H9 (cell line): ENCODE measurements around the gene DIS3. TPM values are rescaled to one million over a fixed set of nuclear protein-coding genes. Genes with fewer than 3 reads are reported as not detected.
"Not testable (repeated sequence)": the region's sequence is repeated elsewhere in the genome, so short reads cannot be mapped to it uniquely, and the experiment has no call there.

Experiments used
- DNase-seq: peaks from one replicate; pipeline ENCODE4 v3.0.0-alpha.2; 2017
- H2AFZ ChIP-seq: one replicate; pipeline ENCODE4 v1.6.1; 2013; ENCODE audit warnings: mild to moderate bottlenecking, low read length, control low read depth, moderate library complexity
- H2AK5ac ChIP-seq: 2 replicates; pipeline ENCODE4 v1.6.1; 2013; ENCODE audit warnings: low read length, control low read depth, mixed read lengths; ENCODE audit not compliant: insufficient read length
- H2BK120ac ChIP-seq: one replicate; pipeline ENCODE4 v1.6.1; 2013; ENCODE audit warnings: low read depth, mild to moderate bottlenecking, low read length, control low read depth, inconsistent platforms; ENCODE audit not compliant: poor library complexity, severe bottlenecking
- H2BK12ac ChIP-seq: 2 replicates; pipeline ENCODE4 v1.6.1; 2013; ENCODE audit warnings: low read length, control low read depth, mixed read lengths, low read depth; ENCODE audit not compliant: insufficient read length
- H2BK15ac ChIP-seq: 2 replicates; pipeline ENCODE4 v1.6.1; 2013; ENCODE audit warnings: low read depth, low read length, control low read depth
- H2BK20ac ChIP-seq: one replicate; pipeline ENCODE4 v1.6.1; 2013; ENCODE audit warnings: low read depth, mild to moderate bottlenecking, low read length, control low read depth, inconsistent platforms; ENCODE audit not compliant: poor library complexity, severe bottlenecking
- H2BK5ac ChIP-seq: 2 replicates; pipeline ENCODE4 v1.6.1; 2013; ENCODE audit warnings: low read length, control low read depth, mixed read lengths; ENCODE audit not compliant: insufficient read length
- H3K14ac ChIP-seq: 2 replicates; pipeline ENCODE4 v1.6.1; 2013; ENCODE audit warnings: low read length, control low read depth; ENCODE audit not compliant: insufficient read depth
- H3K18ac ChIP-seq: 2 replicates; pipeline ENCODE4 v1.6.1; 2013; ENCODE audit warnings: low read depth, mild to moderate bottlenecking, mixed read lengths, low read length, control low read depth; ENCODE audit not compliant: insufficient read length
- H3K23ac ChIP-seq: 2 replicates; pipeline ENCODE4 v1.6.1; 2013; ENCODE audit warnings: low read length, control low read depth, mixed read lengths, low read depth; ENCODE audit not compliant: insufficient read length
- H3K23me2 ChIP-seq: 2 replicates; pipeline ENCODE4 v1.6.1; 2013; ENCODE audit warnings: low read depth, mild to moderate bottlenecking, mixed read lengths, low read length, control low read depth; ENCODE audit not compliant: insufficient read length, poor library complexity, severe bottlenecking
- H3K27ac ChIP-seq: 2 replicates; pipeline ENCODE4 v1.5.1; 2013; ENCODE audit warnings: low read length, control low read depth, mixed read lengths, low read depth; ENCODE audit not compliant: insufficient read length
- H3K27me3 ChIP-seq: 2 replicates; pipeline ENCODE4 v1.6.1; 2013; ENCODE audit warnings: low read length, control low read depth, inconsistent platforms; ENCODE audit not compliant: insufficient read depth
- H3K4ac ChIP-seq: 2 replicates; pipeline ENCODE4 v1.6.1; 2013; ENCODE audit warnings: low read depth, mild to moderate bottlenecking, control low read depth, inconsistent platforms, low read length, moderate library complexity
- H3K4me1 ChIP-seq: 2 replicates; pipeline ENCODE4 v1.6.1; 2013; ENCODE audit warnings: low read length, control low read depth, inconsistent platforms; ENCODE audit not compliant: insufficient read depth
- H3K4me2 ChIP-seq: 2 replicates; pipeline ENCODE4 v1.6.1; 2013; ENCODE audit warnings: low read length, control low read depth, mixed read lengths; ENCODE audit not compliant: insufficient read length, insufficient read depth
- H3K56ac ChIP-seq: 2 replicates; pipeline ENCODE4 v1.6.1; 2013; ENCODE audit warnings: low read depth, mild to moderate bottlenecking, mixed read lengths, low read length, control low read depth; ENCODE audit not compliant: insufficient read length
- H3K79me1 ChIP-seq: 2 replicates; pipeline ENCODE4 v1.6.1; 2013; ENCODE audit warnings: low read depth, mild to moderate bottlenecking, moderate library complexity, low read length, control low read depth, inconsistent platforms; ENCODE audit not compliant: insufficient read depth, poor library complexity, severe bottlenecking
- H3K79me2 ChIP-seq: 2 replicates; pipeline ENCODE4 v1.6.1; 2013; ENCODE audit warnings: low read length, control low read depth, inconsistent platforms; ENCODE audit not compliant: insufficient read depth
- H3K9ac ChIP-seq: 2 replicates; pipeline ENCODE4 v1.6.1; 2013; ENCODE audit warnings: low read length, control low read depth, mixed read lengths; ENCODE audit not compliant: insufficient read length; ENCODE audit errors: extremely low read depth
- H3K9me3 ChIP-seq: one replicate; pipeline ENCODE4 v1.6.1; 2013; ENCODE audit warnings: low read depth, low read length, inconsistent platforms; ENCODE audit not compliant: control insufficient read depth
- H3T11ph ChIP-seq: one replicate; pipeline ENCODE4 v1.6.1; 2013; ENCODE audit warnings: mild to moderate bottlenecking, low read length, control low read depth, inconsistent platforms
- H4K20me1 ChIP-seq: one replicate; pipeline ENCODE4 v1.6.1; 2013; ENCODE audit not compliant: control insufficient read depth, insufficient read length, insufficient read depth
- H4K5ac ChIP-seq: 2 replicates; pipeline ENCODE4 v1.6.1; 2013; ENCODE audit warnings: low read depth, mild to moderate bottlenecking, mixed read lengths, low read length, control low read depth; ENCODE audit not compliant: insufficient read length
- H4K8ac ChIP-seq: replicated peaks from 2 replicates; pipeline ENCODE4 v1.6.1; 2013; ENCODE audit warnings: low read length, control low read depth, mixed read lengths, low read depth; ENCODE audit not compliant: insufficient read length
- H4K91ac ChIP-seq: 2 replicates; pipeline ENCODE4 v1.6.1; 2013; ENCODE audit warnings: low read depth, mild to moderate bottlenecking, moderate library complexity, mixed read lengths, low read length, control low read depth; ENCODE audit not compliant: insufficient read length
- H3K27ac Mint-ChIP-seq, 3 experiments: 2 replicates in 2 of 3; 3 replicates in 1 of 3; pipeline ENCODE4 v1.8.0; 2020 to 2021; ENCODE audit warnings: mixed read lengths in 3 of 3, mild to moderate bottlenecking in 1 of 3, moderate library complexity in 1 of 3
- H3K27me3 Mint-ChIP-seq: 2 replicates; pipeline ENCODE4 v1.8.0; 2021; ENCODE audit warnings: low read depth, mild to moderate bottlenecking, moderate library complexity, mixed read lengths
- H3K36me3 Mint-ChIP-seq, 3 experiments: 2 replicates in 2 of 3; 3 replicates in 1 of 3; pipeline ENCODE4 v1.8.0; 2020 to 2021; ENCODE audit warnings: low read depth in 3 of 3, mixed read lengths in 3 of 3; ENCODE audit not compliant: insufficient read depth in 1 of 3
- H3K4me1 Mint-ChIP-seq, 2 experiments: 2 replicates each; pipeline ENCODE4 v1.8.0; 2020; ENCODE audit warnings: mixed read lengths in 2 of 2
- H3K4me3 Mint-ChIP-seq, 2 experiments: 2 replicates in 1 of 2; 3 replicates in 1 of 2; pipeline ENCODE4 v1.8.0; 2020 to 2021; ENCODE audit warnings: mild to moderate bottlenecking in 2 of 2, mixed read lengths in 2 of 2, moderate library complexity in 1 of 2
- H3K9me3 Mint-ChIP-seq, 2 experiments: 2 replicates in 1 of 2; 3 replicates in 1 of 2; pipeline ENCODE4 v1.8.0; 2020; ENCODE audit warnings: mild to moderate bottlenecking in 2 of 2, mixed read lengths in 2 of 2, moderate library complexity in 1 of 2
- CTCF ChIP-seq: fragments of 200-600 bp; sonication (generic); conservative IDR thresholded peaks from 3 replicates; pipeline ENCODE4 v1.8.0; 2021; ENCODE audit warnings: antibody characterized with exemption, mild to moderate bottlenecking
- WGBS: extraction: QIAGEN DNeasy Blood & Tissue Kit; methylation state at CpG from one replicate; pipeline ENCODE4 v1.1.7; 2013; ENCODE audit warnings: missing lambda C conversion rate, low lambda C conversion rate, mixed read lengths; ENCODE audit not compliant: insufficient read length; ENCODE audit errors: extremely low coverage; 5-methylcytosine and 5-hydroxymethylcytosine counted together
- total RNA-seq: library from RNA; stranded (reverse); gene quantifications from 2 replicates; pipeline ENCODE4 v1.2.1, GENCODE V29; 2021

DIS3 gene
- total RNA-seq, 1 experiment from 2014 or later = 47.3 TPM

- H3K23ac ChIP-seq = no peak overlapping the region
- H3K18ac ChIP-seq = no peak overlapping the region
- H2AK5ac ChIP-seq = no peak overlapping the region
- Mint-ChIP-seq H3K9me3 (no peaks in the 10 kb centered on the region), H3K27me3 (no peaks in the 10 kb centered on the region), H3K27ac (peak overlapping the region in 2 of 3 experiments; percentile 88 to 93; a peak in 3 of 7 replicates), H3K4me1 (peaks cover 17 to 19% of the 10 kb centered on the region in 2 experiments), H3K36me3 (peaks cover 14 to 23% (median 22%) of the 10 kb centered on the region in 3 experiments; a peak in 6 of 7 replicates), H3K4me3 (peak overlapping the region; percentile 90 to 96)
- H2BK5ac ChIP-seq = no peak overlapping the region
- peaks cover 17% of the 10 kb centered on the region; the same call in 1 of the 2 replicates for H3K79me2 ChIP-seq
- H4K8ac ChIP-seq = no peak overlapping the region
- H3K9ac ChIP-seq = peak overlapping the region; percentile 58
- H4K20me1 ChIP-seq = no peaks in the 10 kb centered on the region
- TF ChIP-seq CTCF = no peak
- no peaks in the 10 kb centered on the region for H3K9me3 ChIP-seq
- no peaks in the 10 kb centered on the region for H3K27me3 ChIP-seq
- peak overlapping the region; percentile 3 for H3K14ac ChIP-seq
- no peak overlapping the region for H2BK15ac ChIP-seq
- no peak overlapping the region for H4K5ac ChIP-seq
- no peak overlapping the region for H3K4ac ChIP-seq
- H2BK120ac ChIP-seq = no peak overlapping the region
- H3K79me1 ChIP-seq = peaks cover 4% of the 10 kb centered on the region
- peak overlapping the region; percentile 94 for H3K4me2 ChIP-seq
- H4K91ac ChIP-seq = no peak overlapping the region
- H3K23me2 ChIP-seq = peaks cover 10% of the 10 kb centered on the region
- no peak overlapping the region for H3T11ph ChIP-seq
- H2BK20ac ChIP-seq = no peak overlapping the region
- DNase-seq = peak; percentile 60
- no peaks in the 10 kb centered on the region for H3K4me1 ChIP-seq
- no peak overlapping the region for H3K56ac ChIP-seq
- no peak overlapping the region for H3K27ac ChIP-seq
- H2AFZ ChIP-seq = no peak overlapping the region
- no CpG with 5 or more reads among the region's 49 CpGs for WGBS
- H2BK12ac ChIP-seq = no peak overlapping the region
Measured at GRCh38 chr13:72726726-72727416, 54.8 kb downstream of the DIS3 start.

GRCh38 chr13:72726185-72726584, 55.5 kb downstream of the DIS3 start:
- not testable (repeated sequence) for H3K27ac ChIP-seq, H3K9me3 Mint-ChIP-seq, H2BK120ac ChIP-seq, H3K79me1 ChIP-seq, H3K27me3 ChIP-seq, H4K91ac ChIP-seq, H2BK20ac ChIP-seq, H4K5ac ChIP-seq, H2BK5ac ChIP-seq, H3K9ac ChIP-seq, H4K8ac ChIP-seq, H3K27ac Mint-ChIP-seq, H3K23ac ChIP-seq, H3K56ac ChIP-seq, H3K27me3 Mint-ChIP-seq, H3K9me3 ChIP-seq, H3K4ac ChIP-seq, H2BK15ac ChIP-seq, H3T11ph ChIP-seq, H2AFZ ChIP-seq, H4K20me1 ChIP-seq, DNase-seq, H2AK5ac ChIP-seq, H3K18ac ChIP-seq, H3K4me1 ChIP-seq, H3K14ac ChIP-seq, H2BK12ac ChIP-seq
- peak overlapping the region; percentile 94 for H3K4me2 ChIP-seq
- Mint-ChIP-seq H3K4me1 (peaks cover 17 to 23% of the 10 kb centered on the region in 2 experiments), H3K4me3 (peak overlapping the region; percentile 90 to 96), H3K36me3 (peaks cover 11 to 19% (median 15%) of the 10 kb centered on the region in 3 experiments; a peak in 6 of 7 replicates)
- peaks cover 20% of the 10 kb centered on the region; the same call in 1 of the 2 replicates for H3K79me2 ChIP-seq
- peaks cover 10% of the 10 kb centered on the region for H3K23me2 ChIP-seq
- no CpG with 5 or more reads among the region's 15 CpGs for WGBS
